A549 (cell line): ENCODE measurements around the gene ARHGAP26. TPM values are rescaled to one million over a fixed set of nuclear protein-coding genes. Genes with fewer than 3 reads are reported as not detected.
A peak's percentile ranks its signal among the peaks of the same experiment; 100 is the strongest.

Experiments used
- ATAC-seq, 2 experiments: fragments of 200-7000 bp in 1 of 2; fragments of >200 bp in 1 of 2; cut with Nextera tagmentation in 1 of 2; cut with Tn5 transposase in 1 of 2; 3 replicates each; pipeline versions ENCODE4 v1.8.0 to v1.9.1; 2018 to 2020; ENCODE audit warnings: mild to moderate bottlenecking in 1 of 2, moderate library complexity in 1 of 2
- CTCF ChIA-PET: fragments of 300-600 bp; sonication (Branson Sonifier 250); formaldehyde crosslinking; extraction: SDS; loops from one replicate; lab custom pipeline; 2021; ENCODE audit warnings: antibody characterized with exemption, inconsistent platforms; lab: Yijun Ruan, JAX
- POLR2A ChIA-PET: fragments of 350-600 bp; formaldehyde crosslinking; extraction: SDS; loops from one replicate; lab custom pipeline; 2021; ENCODE audit warnings: antibody characterized with exemption, inconsistent platforms; lab: Yijun Ruan, JAX
- DNase-seq, 2 experiments: peaks; one replicate each; pipeline versions ENCODE4 v3.0.0 to v3.0.0-alpha.2; 2011 to 2016; ENCODE audit warnings: low read depth in 1 of 2, low spot score in 1 of 2
- FAIRE-seq: peaks from 2 replicates; lab custom pipeline; 2011; peaks lifted over from hg19 to GRCh38; lab: Jason Lieb, UNC
- H3K27ac ChIP-seq, 2 experiments: fragments of >200 bp; sonication (Bioruptor Twin); formaldehyde crosslinking; 3 replicates each; pipeline ENCODE4 v1.5.1; 2016 to 2017
- H3K4me1 ChIP-seq: fragments of >200 bp; sonication (Bioruptor Twin); formaldehyde crosslinking; 3 replicates; pipeline ENCODE4 v1.6.1; 2016
- H3K4me2 ChIP-seq: fragments of >200 bp; sonication (Bioruptor Twin); formaldehyde crosslinking; 3 replicates; pipeline ENCODE4 v1.6.1; 2016
- H3K4me3 ChIP-seq: fragments of >200 bp; sonication (Bioruptor Twin); formaldehyde crosslinking; 3 replicates; pipeline ENCODE4 v1.5.1; 2016
- H3K9me3 ChIP-seq: fragments of >200 bp; sonication (Bioruptor Twin); formaldehyde crosslinking; 3 replicates; pipeline ENCODE4 v1.6.1; 2016
- CEBPB ChIP-seq, 2 experiments: fragments of >200 bp in 1 of 2; sonication (Bioruptor Twin) in 1 of 2; formaldehyde crosslinking in 1 of 2; IDR thresholded peaks; 2 replicates each; pipeline ENCODE4 v1.6.1; 2012 to 2016
- CHD4 ChIP-seq: fragments of 200-600 bp; sonication (generic); IDR thresholded peaks from 2 replicates; pipeline ENCODE4 v1.6.1; 2016; ENCODE audit warnings: antibody characterized with exemption, mild to moderate bottlenecking, borderline replicate concordance
- EHF ChIP-seq: fragments of 250-450 bp; sonication (Bioruptor Pico); IDR thresholded peaks from 2 replicates; pipeline ENCODE4 v1.5.0; 2020; ENCODE audit warnings: mild to moderate bottlenecking
- EP300 ChIP-seq, 2 experiments: fragments of >200 bp; sonication (Bioruptor Twin); formaldehyde crosslinking; IDR thresholded peaks; 2 replicates in 1 of 2; 3 replicates in 1 of 2; pipeline ENCODE4 v1.6.1; 2016 to 2017
- FOSB ChIP-seq: fragments of 250-450 bp; sonication (Bioruptor Pico); IDR thresholded peaks from 2 replicates; pipeline ENCODE4 v1.5.0; 2020; ENCODE audit warnings: mild to moderate bottlenecking, moderate library complexity
- HOXB5 ChIP-seq: fragments of 250-450 bp; sonication (Bioruptor Pico); IDR thresholded peaks from 2 replicates; pipeline ENCODE4 v1.5.0; 2020; ENCODE audit warnings: mild to moderate bottlenecking, moderate library complexity
- JUNB ChIP-seq: fragments of >200 bp; sonication (Bioruptor Twin); formaldehyde crosslinking; IDR thresholded peaks from 2 replicates; pipeline ENCODE4 v1.6.1; 2016
- MAFK ChIP-seq: fragments of 450-650 bp; IDR thresholded peaks from 2 replicates; pipeline ENCODE4 v1.6.1; 2014; ENCODE audit not compliant: partially characterized antibody
- NFE2L2 ChIP-seq: fragments of 150-350 bp; conservative IDR thresholded peaks from 2 replicates; pipeline ENCODE4 v1.6.1; 2014; ENCODE audit warnings: low read length
- NR3C1 ChIP-seq: fragments of >200 bp; sonication (Bioruptor Twin); formaldehyde crosslinking; IDR thresholded peaks from 3 replicates; pipeline ENCODE4 v1.6.1; 2017
- RAD21 ChIP-seq, 2 experiments: fragments of >200 bp in 1 of 2; sonication (Bioruptor Twin) in 1 of 2; formaldehyde crosslinking in 1 of 2; IDR thresholded peaks in 1 of 2; conservative IDR thresholded peaks in 1 of 2; 2 replicates in 1 of 2; 3 replicates in 1 of 2; pipeline ENCODE4 v1.6.1; 2012 to 2018; ENCODE audit warnings: inconsistent platforms in 1 of 2
- RARB ChIP-seq: fragments of 250-450 bp; sonication (Bioruptor Pico); IDR thresholded peaks from 2 replicates; pipeline ENCODE4 v1.8.0; 2021; ENCODE audit warnings: mild to moderate bottlenecking, moderate library complexity
- RCOR1 ChIP-seq: fragments of 150-350 bp; IDR thresholded peaks from 2 replicates; pipeline ENCODE4 v1.6.1; 2014; ENCODE audit warnings: antibody characterized with exemption, low read length, low read depth
- REST ChIP-seq: fragments of 200-600 bp; sonication (generic); IDR thresholded peaks from 2 replicates; pipeline ENCODE4 v1.6.1; 2016; ENCODE audit warnings: antibody characterized with exemption, mild to moderate bottlenecking, moderate library complexity
- RNF2 ChIP-seq: fragments of 200-600 bp; sonication (generic); IDR thresholded peaks from 2 replicates; pipeline ENCODE4 v1.6.1; 2016; ENCODE audit warnings: low read depth, mild to moderate bottlenecking, antibody characterized with exemption, moderate library complexity, borderline replicate concordance
- TFCP2L1 ChIP-seq: fragments of 250-450 bp; sonication (Bioruptor Pico); IDR thresholded peaks from 2 replicates; pipeline ENCODE4 v1.5.0; 2021; ENCODE audit warnings: mild to moderate bottlenecking
- TP53 ChIP-seq: fragments of 250-450 bp; sonication (Bioruptor Pico); IDR thresholded peaks from 2 replicates; pipeline ENCODE4 v1.5.0; 2021; ENCODE audit warnings: mild to moderate bottlenecking, moderate library complexity
- WGBS: methylation state at CpG from one replicate; pipeline ENCODE4 v1.1.6; 2017; ENCODE audit errors: missing lambda C conversion rate; 5-methylcytosine and 5-hydroxymethylcytosine counted together
- polyA plus RNA-seq, 4 experiments: library from polyadenylated mRNA; depleted of rRNA in 3 of 4; stranded (reverse); fragments of >200 nt; fragmentation: RNase III in 1 of 4; extraction: RNeasy Plus Mini Kit Qiagen cat#74134 plus additional on column Dnase treatment in 1 of 4; gene quantifications; 2 replicates in 3 of 4; 3 replicates in 1 of 4; pipeline ENCODE4 v1.2.3, GENCODE V29; 2011 to 2017

The ARHGAP26 gene
- polyA plus RNA-seq, 2 of the 4 experiments (the other 2 are of a cell fraction): 6.6 to 19.1 TPM

GRCh38 chr5:143182106-143182505 is 411.9 kb downstream of the ARHGAP26 start:
- WGBS: 97% methylated on average over 3 of the region's 3 CpGs
- H3K4me1 ChIP-seq: peaks cover 22% of the 10 kb centered on the region
- FAIRE-seq (no peak), ATAC-seq (no peak), DNase-seq (no peak)
- no peak overlapping the region for H3K27ac ChIP-seq
- TF ChIP-seq EP300 (IDR thresholded peaks at IDR 0.05): no peak
- no peak for TF ChIP-seq NR3C1
- no peak for TF ChIP-seq CEBPB (IDR thresholded peaks at IDR 0.05)
- TF ChIP-seq RNF2: no peak
- no peak for TF ChIP-seq TP53 (CRISPR knock-in tag)
- no peak for TF ChIP-seq FOSB (CRISPR knock-in tag)
- TF ChIP-seq RARB: no peak
- TF ChIP-seq RAD21 (conservative IDR thresholded peaks at IDR 0.05 in 1 of 2, IDR thresholded peaks at IDR 0.05 in 1 of 2): no peak
- TF ChIP-seq NFE2L2: no peak
- no peak for TF ChIP-seq RCOR1
- TF ChIP-seq TFCP2L1 (CRISPR knock-in tag): no peak
- no peak for TF ChIP-seq JUNB
- no peak for TF ChIP-seq REST
- no peak for TF ChIP-seq MAFK
- TF ChIP-seq HOXB5 (CRISPR knock-in tag): no peak
- no peak for TF ChIP-seq EHF (CRISPR knock-in tag)
- H3K4me3 ChIP-seq: no peak overlapping the region
- no peak overlapping the region for H3K4me2 ChIP-seq
- ChIA-PET POLR2A (no interaction called here), CTCF (interaction anchor here (0.9 kb wide), 1 partner anchor 76 kb away, joined by 4 read pairs; no protein-coding TSS in a partner anchor)
- H3K9me3 ChIP-seq: no peaks in the 10 kb centered on the region

DNA sequence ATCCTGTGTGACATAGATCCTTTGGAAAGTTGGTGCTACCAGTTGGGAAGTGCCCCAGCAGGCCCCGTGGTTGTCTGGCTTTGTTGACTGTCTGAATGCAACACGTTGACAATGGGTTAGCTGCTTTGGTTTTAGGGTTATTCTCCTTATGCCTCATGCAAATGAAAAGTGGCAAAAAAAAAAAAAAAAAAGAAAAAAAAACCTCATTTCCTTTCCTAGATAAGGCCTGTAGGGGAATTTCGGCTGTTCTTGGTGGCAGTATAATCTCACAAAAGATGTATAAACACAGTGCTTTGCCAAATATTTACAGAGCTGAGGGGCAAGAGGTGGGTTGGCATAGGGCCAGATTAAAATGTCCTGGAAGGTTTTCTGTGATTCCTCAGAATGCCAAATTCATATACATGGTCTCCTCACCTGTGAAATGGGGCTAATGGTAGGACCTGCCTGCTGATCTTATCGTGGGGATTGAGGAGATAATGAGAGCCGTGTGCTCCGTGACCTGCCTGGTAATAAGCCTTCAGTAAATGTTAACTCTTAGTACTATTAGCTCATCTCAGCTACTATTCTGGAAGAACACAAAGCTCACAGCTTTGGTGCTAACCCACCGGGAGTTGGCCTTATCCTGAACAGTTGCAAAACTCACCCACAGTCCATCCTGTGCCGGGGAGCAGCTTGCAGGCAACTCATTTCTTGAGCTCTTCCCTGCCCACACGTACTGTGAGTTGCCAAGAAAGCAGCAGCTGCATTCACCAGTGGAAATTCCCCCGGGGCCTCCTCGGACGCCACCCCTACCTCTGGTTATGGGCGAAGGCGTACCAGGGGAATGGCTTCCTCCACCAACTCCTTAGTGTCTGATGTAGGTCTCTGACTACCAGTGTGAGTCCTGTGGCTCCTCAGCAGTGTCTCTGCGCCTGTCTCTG is 413.0 kb downstream of the ARHGAP26 start:
- H3K9me3 ChIP-seq: no peaks in the 10 kb centered on the region
- TF ChIP-seq HOXB5 (CRISPR knock-in tag): no peak
- TF ChIP-seq RAD21 (conservative IDR thresholded peaks at IDR 0.05 in 1 of 2, IDR thresholded peaks at IDR 0.05 in 1 of 2): 0 out of 5 replicates have a peak, but pooled peaks of 1 of the 2 experiments have one; percentile 15
- CTCF ChIA-PET: interaction anchor here (0.7 to 1.4 kb wide), 2 partner anchors 25 to 173 kb away, joined by 3 to 4 read pairs; no protein-coding TSS in a partner anchor
- peak overlapping the region in 1 of 2 experiments; percentile 31; a peak in 1 of 6 replicates for H3K27ac ChIP-seq
- H3K4me2 ChIP-seq: peak overlapping the region; percentile 20; the same call in 2 of the 3 replicates
- POLR2A ChIA-PET: interaction anchor here (0.6 kb wide), 2 partner anchors 77 to 1563 kb away, joined by 3 to 5 read pairs; no protein-coding TSS in a partner anchor
- H3K4me1 ChIP-seq: peaks cover 14% of the 10 kb centered on the region
- ATAC-seq: peak; percentile 38 to 56; a peak in 3 of 6 replicates
- no peak for FAIRE-seq
- 67% methylated on average over 15 of the region's 15 CpGs for WGBS
- H3K4me3 ChIP-seq: no peak overlapping the region
- peak in 1 of 2 experiments; percentile 23 for DNase-seq

GRCh38 chr5:143183989-143184388 is 413.8 kb downstream of the ARHGAP26 start:
- H3K9me3 ChIP-seq: no peaks in the 10 kb centered on the region
- ChIA-PET POLR2A (no interaction called here), CTCF (interaction anchor here (1.4 kb wide), 1 partner anchor 25 kb away, joined by 3 read pairs; no protein-coding TSS in a partner anchor)
- no peak for TF ChIP-seq CHD4
- H3K27ac ChIP-seq: no peak overlapping the region
- H3K4me1 ChIP-seq: peaks cover 14% of the 10 kb centered on the region
- FAIRE-seq: no peak
- 100% methylated on average over 1 of the region's 1 CpG for WGBS
- no peak overlapping the region for H3K4me3 ChIP-seq
- ATAC-seq: no peak
- no peak overlapping the region for H3K4me2 ChIP-seq
- no peak for DNase-seq
